Measurements from ENCODE around the gene PLCL1.

- TF ChIP-seq TAF1 (IDR thresholded peaks at IDR 0.05; ENCODE audit: borderline replicate concordance, insufficient read depth, low read length): no peak
- no peak for TF ChIP-seq REST (IDR thresholded peaks at IDR 0.05; ENCODE audit: insufficient read depth in 1 of 2, low read depth in 2 of 2, low read length in 2 of 2)
- no peak for TF ChIP-seq POLR2AphosphoS5 (IDR thresholded peaks at IDR 0.05; ENCODE audit: low read depth, low read length)
- no peak for TF ChIP-seq FOXP2 (optimal IDR thresholded peaks at IDR 0.05; ENCODE audit: borderline replicate concordance, extremely low read depth, extremely low read length, insufficient read depth)
These were observed 133.4 kb downstream of the PLCL1 start for GRCh38 chr2:197937814-197938213.

All from PFSK-1 (cell line).